BLaER1 (cell line): ENCODE measurements around the gene ATP8A2.

Source experiments
- H3K27ac ChIP-seq: shearing (Covaris generic); formaldehyde crosslinking; 2 replicates; pipeline ENCODE4 v1.8.1; 2022
- H3K27me3 ChIP-seq: shearing (Covaris generic); formaldehyde crosslinking; 2 replicates; pipeline ENCODE4 v1.8.1; 2022
- H3K36me3 ChIP-seq: shearing (Covaris generic); formaldehyde crosslinking; 2 replicates; pipeline ENCODE4 v1.8.1; 2022
- H3K4me1 ChIP-seq: shearing (Covaris generic); formaldehyde crosslinking; 2 replicates; pipeline ENCODE4 v1.8.1; 2022
- H3K4me2 ChIP-seq: shearing (Covaris generic); formaldehyde crosslinking; 2 replicates; pipeline ENCODE4 v1.8.1; 2022
- H3K4me3 ChIP-seq: shearing (Covaris generic); formaldehyde crosslinking; 2 replicates; pipeline ENCODE4 v1.8.1; 2022
- H3K9ac ChIP-seq: shearing (Covaris generic); formaldehyde crosslinking; 2 replicates; pipeline ENCODE4 v1.8.1; 2022
- H3K9me3 ChIP-seq: shearing (Covaris generic); formaldehyde crosslinking; 2 replicates; pipeline ENCODE4 v1.8.1; 2022
- H4K20me1 ChIP-seq: shearing (Covaris generic); formaldehyde crosslinking; 2 replicates; pipeline ENCODE4 v1.8.1; 2022
- Cebpa-rat ChIP-seq: shearing (Covaris generic); IDR thresholded peaks from 2 replicates; pipeline ENCODE4 v1.8.1; 2022

Gene ATP8A2

DNA sequence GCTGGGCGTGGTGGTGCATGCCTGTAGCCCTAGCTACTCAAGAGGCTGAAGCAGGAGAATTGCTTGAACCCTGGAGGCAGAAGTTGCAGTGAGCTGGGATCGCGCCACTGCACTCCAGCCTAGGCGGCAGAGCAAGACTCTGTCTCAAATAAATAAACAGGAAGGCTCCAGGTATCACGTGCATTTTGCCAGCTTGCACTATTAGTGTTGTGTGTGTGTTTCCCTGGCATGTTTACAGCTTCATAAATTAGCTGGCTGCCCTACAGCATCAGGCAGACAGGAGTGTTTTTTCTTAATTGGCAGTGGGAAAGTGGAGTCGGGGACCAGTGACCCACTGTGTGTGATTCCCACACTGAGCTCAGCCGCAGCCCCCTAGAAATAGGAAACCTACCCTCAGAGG, 647.5 kb downstream of the ATP8A2 start:
- H3K9me3 ChIP-seq: peaks cover under 1% of the 10 kb centered on the region; the same call in 1 of the 2 replicates
- peaks cover 83% of the 10 kb centered on the region for H3K4me1 ChIP-seq
- no peaks in the 10 kb centered on the region for H4K20me1 ChIP-seq
- 0 out of 2 replicates have a peak overlapping the region, but pooled peaks have one; percentile 14 for H3K27ac ChIP-seq
- peaks cover 6% of the 10 kb centered on the region; the same call in 1 of the 2 replicates for H3K36me3 ChIP-seq
- H3K9ac ChIP-seq: no peak overlapping the region
- H3K27me3 ChIP-seq: no peaks in the 10 kb centered on the region; the same call in 1 of the 2 replicates
- no peak for TF ChIP-seq Cebpa-rat
- H3K4me2 ChIP-seq: peak overlapping the region; percentile 70
- H3K4me3 ChIP-seq: no peak overlapping the region

GRCh38 chr13:26019881-26020870, 648.4 kb downstream of the ATP8A2 start:
- peaks cover under 1% of the 10 kb centered on the region; the same call in 1 of the 2 replicates for H3K27me3 ChIP-seq
- H3K36me3 ChIP-seq: peaks cover 6% of the 10 kb centered on the region; the same call in 1 of the 2 replicates
- H3K9ac ChIP-seq: no peak overlapping the region
- no peak overlapping the region for H3K4me3 ChIP-seq
- no peaks in the 10 kb centered on the region for H4K20me1 ChIP-seq
- peak overlapping the region; percentile 70 for H3K4me2 ChIP-seq
- peaks cover 80% of the 10 kb centered on the region for H3K4me1 ChIP-seq
- peak overlapping the region; percentile 14; the same call in 1 of the 2 replicates for H3K27ac ChIP-seq
- TF ChIP-seq Cebpa-rat: no peak
- no peaks in the 10 kb centered on the region for H3K9me3 ChIP-seq

DNA sequence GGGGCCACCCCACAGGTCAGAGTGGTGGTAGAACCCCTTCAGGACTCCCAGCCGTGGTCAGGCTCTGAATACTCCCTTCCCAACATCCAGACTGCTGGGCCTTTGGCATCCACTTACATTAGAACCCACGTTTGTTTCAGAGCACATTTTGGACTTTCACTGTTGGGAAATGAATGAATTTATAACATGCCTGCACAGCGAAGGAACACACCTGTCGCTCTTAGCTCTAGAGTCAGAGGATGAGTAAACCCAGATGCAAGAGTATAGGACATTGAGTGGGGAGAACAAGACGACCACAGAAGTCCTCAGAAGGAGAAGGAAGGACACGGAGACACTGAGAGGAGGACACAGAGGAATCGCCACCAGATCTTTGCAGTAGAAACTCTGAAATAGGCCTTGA, 649.1 kb downstream of the ATP8A2 start:
- H3K4me2 ChIP-seq: peak overlapping the region; percentile 70
- H3K27me3 ChIP-seq: peaks cover 3% of the 10 kb centered on the region; the same call in 1 of the 2 replicates
- H3K4me1 ChIP-seq: peaks cover 72% of the 10 kb centered on the region
- TF ChIP-seq Cebpa-rat: no peak
- H3K4me3 ChIP-seq: no peak overlapping the region
- no peaks in the 10 kb centered on the region for H3K9me3 ChIP-seq
- H4K20me1 ChIP-seq: no peaks in the 10 kb centered on the region
- H3K36me3 ChIP-seq: peaks cover 6% of the 10 kb centered on the region; the same call in 1 of the 2 replicates
- no peak overlapping the region for H3K9ac ChIP-seq
- H3K27ac ChIP-seq: no peak overlapping the region

- peaks cover 66% of the 10 kb centered on the region for H3K4me1 ChIP-seq
- H3K9ac ChIP-seq: no peak overlapping the region
- H3K9me3 ChIP-seq: no peaks in the 10 kb centered on the region
- H4K20me1 ChIP-seq: no peaks in the 10 kb centered on the region
- TF ChIP-seq Cebpa-rat: no peak
- peaks cover 6% of the 10 kb centered on the region; the same call in 1 of the 2 replicates for H3K36me3 ChIP-seq
- H3K4me2 ChIP-seq: peak overlapping the region; percentile 68
- no peak overlapping the region for H3K27ac ChIP-seq
- H3K4me3 ChIP-seq: no peak overlapping the region
- H3K27me3 ChIP-seq: peaks cover 3% of the 10 kb centered on the region; the same call in 1 of the 2 replicates
Measured at GRCh38 chr13:26021516-26021915, 649.7 kb downstream of the ATP8A2 start.

DNA sequence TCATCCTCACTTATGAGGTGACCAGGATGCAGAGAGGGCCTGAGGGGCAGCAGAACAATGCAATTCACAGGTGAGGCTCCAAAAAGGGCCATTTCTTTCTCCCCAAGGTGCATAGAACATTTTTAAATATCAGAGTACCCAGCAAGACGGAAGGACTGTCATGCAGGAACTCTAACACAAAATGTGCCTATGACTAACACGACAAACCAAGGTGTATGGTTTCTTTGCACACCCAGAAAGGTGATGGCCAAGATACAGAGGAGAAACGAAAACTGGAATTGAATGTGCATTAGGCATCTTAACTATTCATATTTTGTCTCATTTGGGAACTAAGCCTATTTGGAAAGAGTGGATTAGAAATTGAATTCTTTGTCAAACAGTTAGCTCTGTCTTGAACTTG, 650.2 kb downstream of the ATP8A2 start:
- Histone ChIP-seq H3K9me3 (no peaks in the 10 kb centered on the region), H3K4me1 (peaks cover 62% of the 10 kb centered on the region), H4K20me1 (no peaks in the 10 kb centered on the region), H3K4me3 (no peak overlapping the region), H3K27me3 (peaks cover 3% of the 10 kb centered on the region; the same call in 1 of the 2 replicates), H3K9ac (no peak overlapping the region), H3K4me2 (peak overlapping the region; percentile 68), H3K27ac (no peak overlapping the region), H3K36me3 (peaks cover 6% of the 10 kb centered on the region; the same call in 1 of the 2 replicates)
- TF ChIP-seq Cebpa-rat: no peak

GRCh38 chr13:26022538-26023292, 650.9 kb downstream of the ATP8A2 start:
- peaks cover 6% of the 10 kb centered on the region; the same call in 1 of the 2 replicates for H3K36me3 ChIP-seq
- H3K4me1 ChIP-seq: peaks cover 54% of the 10 kb centered on the region
- H3K9me3 ChIP-seq: no peaks in the 10 kb centered on the region
- peaks cover 3% of the 10 kb centered on the region; the same call in 1 of the 2 replicates for H3K27me3 ChIP-seq
- H3K4me2 ChIP-seq: peak overlapping the region; percentile 68
- H3K27ac ChIP-seq: no peak overlapping the region
- TF ChIP-seq Cebpa-rat: no peak
- no peak overlapping the region for H3K4me3 ChIP-seq
- H3K9ac ChIP-seq: no peak overlapping the region
- H4K20me1 ChIP-seq: no peaks in the 10 kb centered on the region

DNA sequence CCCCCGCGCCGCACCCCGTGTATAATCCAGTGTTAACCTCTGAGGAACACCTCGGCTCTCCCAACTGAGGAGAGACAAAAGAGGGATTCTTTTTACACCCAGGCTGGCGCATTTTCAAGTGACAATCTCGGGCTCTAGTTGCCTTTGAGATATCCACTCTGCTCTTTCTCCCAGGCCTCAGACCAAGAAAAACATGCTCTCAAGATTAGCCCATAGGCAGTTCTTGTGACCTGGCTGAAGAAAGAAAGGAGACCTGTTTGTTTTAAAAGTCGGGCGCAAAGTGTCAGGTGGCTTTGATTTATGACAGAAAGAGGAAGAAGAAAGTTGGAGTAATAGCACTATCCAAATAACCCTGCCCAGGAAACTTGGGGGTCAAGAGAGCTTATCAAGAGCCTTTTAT, 652.8 kb downstream of the ATP8A2 start:
- H3K4me1 ChIP-seq: peaks cover 37% of the 10 kb centered on the region

DNA sequence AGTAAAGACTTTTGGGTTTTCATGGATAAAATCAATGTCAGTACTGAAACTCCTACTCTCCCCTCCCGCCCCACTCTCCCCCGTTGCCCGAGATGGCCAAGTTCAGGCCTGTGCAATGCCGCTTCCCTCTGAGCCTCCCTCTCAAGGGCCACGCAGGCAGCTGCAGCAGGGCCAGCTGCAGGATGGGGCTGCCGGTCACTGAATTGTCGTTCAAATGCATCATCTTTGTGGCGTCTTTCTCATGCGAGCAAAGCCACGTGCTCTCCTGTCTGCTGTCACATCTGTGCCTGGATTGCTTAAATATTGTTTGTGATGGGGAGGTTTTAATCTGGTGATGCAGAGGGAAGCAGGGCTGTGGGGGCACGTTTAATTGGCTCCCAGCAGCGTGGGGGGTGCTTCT, 653.4 kb downstream of the ATP8A2 start:
- no peak overlapping the region for H3K4me2 ChIP-seq
- H3K4me3 ChIP-seq: no peak overlapping the region
- no peak overlapping the region for H3K9ac ChIP-seq
- peaks cover 6% of the 10 kb centered on the region; the same call in 1 of the 2 replicates for H3K36me3 ChIP-seq
- H3K4me1 ChIP-seq: peaks cover 31% of the 10 kb centered on the region
- no peaks in the 10 kb centered on the region for H3K9me3 ChIP-seq
- TF ChIP-seq Cebpa-rat: no peak
- peaks cover 3% of the 10 kb centered on the region; the same call in 1 of the 2 replicates for H3K27me3 ChIP-seq
- H3K27ac ChIP-seq: no peak overlapping the region
- H4K20me1 ChIP-seq: no peaks in the 10 kb centered on the region

More for the DNA sequence above, 652.8 kb downstream of the ATP8A2 start:
- H3K36me3 ChIP-seq: peaks cover 6% of the 10 kb centered on the region; the same call in 1 of the 2 replicates
- no peak overlapping the region for H3K9ac ChIP-seq
- H3K9me3 ChIP-seq: no peaks in the 10 kb centered on the region
- no peaks in the 10 kb centered on the region for H4K20me1 ChIP-seq
- no peak overlapping the region for H3K4me3 ChIP-seq
- H3K4me2 ChIP-seq: no peak overlapping the region
- peaks cover 3% of the 10 kb centered on the region; the same call in 1 of the 2 replicates for H3K27me3 ChIP-seq
- H3K27ac ChIP-seq: no peak overlapping the region
- TF ChIP-seq Cebpa-rat: no peak

DNA sequence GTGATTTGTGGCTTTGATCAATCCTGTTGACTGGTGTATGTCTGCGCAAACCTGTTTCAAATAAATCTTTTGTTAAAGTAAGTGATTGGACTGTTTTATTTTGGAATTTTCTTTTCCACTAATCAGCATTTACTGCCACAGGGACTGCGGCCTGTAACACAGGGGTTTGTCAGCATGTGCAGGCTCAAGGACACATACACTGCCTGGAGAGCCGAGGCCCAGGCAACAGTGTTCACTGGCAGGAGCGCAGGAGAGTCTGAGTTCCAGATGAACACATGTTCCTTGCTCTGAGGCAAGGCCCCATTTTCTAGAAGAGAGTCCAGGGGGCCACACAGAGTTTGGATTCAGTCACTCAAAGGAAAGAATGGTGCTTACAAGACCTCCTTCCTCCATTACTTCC, 654.0 kb downstream of the ATP8A2 start:
- Histone ChIP-seq H3K4me2 (no peak overlapping the region), H3K9me3 (peaks cover 3% of the 10 kb centered on the region)
- TF ChIP-seq Cebpa-rat: no peak

More for the DNA sequence above, 654.0 kb downstream of the ATP8A2 start:
- no peak overlapping the region for H3K4me3 ChIP-seq
- no peaks in the 10 kb centered on the region for H4K20me1 ChIP-seq
- peaks cover under 1% of the 10 kb centered on the region; the same call in 1 of the 2 replicates for H3K36me3 ChIP-seq
- peaks cover 3% of the 10 kb centered on the region; the same call in 1 of the 2 replicates for H3K27me3 ChIP-seq
- H3K9ac ChIP-seq: no peak overlapping the region
- H3K27ac ChIP-seq: no peak overlapping the region
- H3K4me1 ChIP-seq: peaks cover 25% of the 10 kb centered on the region
